ENCODE measurements around the gene COG6. TPM values are rescaled to one million over a fixed set of nuclear protein-coding genes. Genes with fewer than 3 reads are reported as not detected.

Gene COG6
- total and polyA plus RNA-seq, 10 of the 15 experiments (the other 5 are each of a cell fraction or from before 2014, with no cell fraction given): 4.5 to 29.8 (median 12.6) TPM

DNA sequence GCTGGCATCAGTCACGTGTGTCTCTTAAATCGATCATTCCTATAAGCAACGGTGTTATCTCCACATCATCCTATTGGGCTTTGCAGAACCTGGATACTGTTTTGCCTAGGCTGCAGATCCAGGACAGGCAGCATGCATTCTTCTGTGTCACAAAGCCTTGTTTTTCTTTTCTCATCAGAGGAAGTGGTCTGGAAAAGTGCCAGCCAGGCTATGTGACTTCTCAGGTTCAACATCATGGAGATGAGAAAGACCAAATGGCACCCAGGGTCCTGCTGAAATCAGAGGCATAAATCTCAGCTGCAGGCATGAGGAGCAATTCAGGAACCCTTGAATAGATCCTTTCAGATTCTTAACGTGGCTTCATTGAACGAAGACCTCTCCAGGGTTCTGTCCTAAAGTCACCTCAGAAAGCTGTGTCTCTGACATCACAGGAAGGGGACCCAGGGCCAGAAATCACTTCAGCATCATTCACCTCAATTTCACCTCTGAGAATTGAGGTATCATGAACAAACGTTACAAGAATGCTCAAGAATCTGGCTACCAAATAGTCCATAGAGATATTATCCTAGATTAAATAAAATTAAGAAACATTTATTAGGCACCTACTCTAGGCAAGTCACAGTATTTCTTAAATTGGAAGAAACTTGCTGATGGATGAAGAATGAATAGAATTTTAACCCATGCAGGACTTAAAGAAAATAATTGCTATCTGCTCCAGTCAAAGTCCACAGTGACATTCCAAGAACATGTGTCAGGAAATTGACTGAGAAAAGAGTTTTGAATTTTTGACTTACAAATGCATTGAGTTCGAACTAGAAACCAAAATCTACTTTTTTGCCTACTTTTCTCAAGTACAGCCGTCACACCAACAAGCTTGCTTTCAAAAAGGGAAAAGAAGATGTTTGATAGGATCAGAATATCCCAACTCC lies 124.1 kb downstream of the COG6 start (continued):
- TF ChIP-seq, protein P1, sequence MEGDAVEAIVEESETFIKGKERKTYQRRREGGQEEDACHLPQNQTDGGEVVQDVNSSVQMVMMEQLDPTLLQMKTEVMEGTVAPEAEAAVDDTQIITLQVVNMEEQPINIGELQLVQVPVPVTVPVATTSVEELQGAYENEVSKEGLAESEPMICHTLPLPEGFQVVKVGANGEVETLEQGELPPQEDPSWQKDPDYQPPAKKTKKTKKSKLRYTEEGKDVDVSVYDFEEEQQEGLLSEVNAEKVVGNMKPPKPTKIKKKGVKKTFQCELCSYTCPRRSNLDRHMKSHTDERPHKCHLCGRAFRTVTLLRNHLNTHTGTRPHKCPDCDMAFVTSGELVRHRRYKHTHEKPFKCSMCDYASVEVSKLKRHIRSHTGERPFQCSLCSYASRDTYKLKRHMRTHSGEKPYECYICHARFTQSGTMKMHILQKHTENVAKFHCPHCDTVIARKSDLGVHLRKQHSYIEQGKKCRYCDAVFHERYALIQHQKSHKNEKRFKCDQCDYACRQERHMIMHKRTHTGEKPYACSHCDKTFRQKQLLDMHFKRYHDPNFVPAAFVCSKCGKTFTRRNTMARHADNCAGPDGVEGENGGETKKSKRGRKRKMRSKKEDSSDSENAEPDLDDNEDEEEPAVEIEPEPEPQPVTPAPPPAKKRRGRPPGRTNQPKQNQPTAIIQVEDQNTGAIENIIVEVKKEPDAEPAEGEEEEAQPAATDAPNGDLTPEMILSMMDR (IDR thresholded peaks at IDR 0.05 in 2 of 3, conservative IDR thresholded peaks at IDR 0.05 in 1 of 3; ENCODE audit: control insufficient read depth in 2 of 3, extremely low read depth in 1 of 3, insufficient read depth in 1 of 3, low read depth in 3 of 3, low read length in 3 of 3): no peak
- TF ChIP-seq, protein P2, sequence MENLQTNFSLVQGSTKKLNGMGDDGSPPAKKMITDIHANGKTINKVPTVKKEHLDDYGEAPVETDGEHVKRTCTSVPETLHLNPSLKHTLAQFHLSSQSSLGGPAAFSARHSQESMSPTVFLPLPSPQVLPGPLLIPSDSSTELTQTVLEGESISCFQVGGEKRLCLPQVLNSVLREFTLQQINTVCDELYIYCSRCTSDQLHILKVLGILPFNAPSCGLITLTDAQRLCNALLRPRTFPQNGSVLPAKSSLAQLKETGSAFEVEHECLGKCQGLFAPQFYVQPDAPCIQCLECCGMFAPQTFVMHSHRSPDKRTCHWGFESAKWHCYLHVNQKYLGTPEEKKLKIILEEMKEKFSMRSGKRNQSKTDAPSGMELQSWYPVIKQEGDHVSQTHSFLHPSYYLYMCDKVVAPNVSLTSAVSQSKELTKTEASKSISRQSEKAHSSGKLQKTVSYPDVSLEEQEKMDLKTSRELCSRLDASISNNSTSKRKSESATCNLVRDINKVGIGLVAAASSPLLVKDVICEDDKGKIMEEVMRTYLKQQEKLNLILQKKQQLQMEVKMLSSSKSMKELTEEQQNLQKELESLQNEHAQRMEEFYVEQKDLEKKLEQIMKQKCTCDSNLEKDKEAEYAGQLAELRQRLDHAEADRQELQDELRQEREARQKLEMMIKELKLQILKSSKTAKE (IDR thresholded peaks at IDR 0.05; ENCODE audit: low read depth, poor library complexity, severe bottlenecking): no peak
- no peak for TF ChIP-seq NKRF (conservative IDR thresholded peaks at IDR 0.05)
- TF ChIP-seq ASH2L (IDR thresholded peaks at IDR 0.05; ENCODE audit: borderline replicate concordance, low read depth): no peak
- no peak for TF ChIP-seq POLR2AphosphoS2 (IDR thresholded peaks at IDR 0.05; ENCODE audit: low read depth, low read length)
- no peak for TF ChIP-seq BHLHE40 (IDR thresholded peaks at IDR 0.05; ENCODE audit: borderline replicate concordance in 1 of 2, low read depth in 2 of 2, low read length in 1 of 2)

All from GM12878 (cell line).